Measurements from ENCODE around the gene APBB2.

The APBB2 gene

GRCh38 chr4:40960941-40961340 is 253.4 kb downstream of the APBB2 start:
- DNase-seq, result no peak

GRCh38 chr4:40957281-40957680 is 257.1 kb downstream of the APBB2 start:
- DNase-seq, result no peak

- no peak for DNase-seq
These were observed 257.6 kb downstream of the APBB2 start for GRCh38 chr4:40956721-40957255.

GRCh38 chr4:40954088-40954668 is 260.2 kb downstream of the APBB2 start:
- no peak for DNase-seq

GRCh38 chr4:40953283-40954087 is 260.9 kb downstream of the APBB2 start:
- DNase-seq, result no peak

- no peak for DNase-seq
These were observed 261.7 kb downstream of the APBB2 start for GRCh38 chr4:40952672-40953071.

GRCh38 chr4:40952217-40952616 is 262.1 kb downstream of the APBB2 start:
- no peak for DNase-seq

- no peak for DNase-seq
These were observed 263.3 kb downstream of the APBB2 start for GRCh38 chr4:40951026-40951425.

GRCh38 chr4:40949358-40950100 is 264.8 kb downstream of the APBB2 start:
- DNase-seq, result no peak

- DNase-seq, result no peak
These were observed 266.3 kb downstream of the APBB2 start for GRCh38 chr4:40948014-40948413.

GRCh38 chr4:40946652-40947051 is 267.7 kb downstream of the APBB2 start:
- no peak for DNase-seq

GRCh38 chr4:40940756-40941155 is 273.6 kb downstream of the APBB2 start:
- DNase-seq, result no peak

- no peak for DNase-seq
These were observed 274.0 kb downstream of the APBB2 start for GRCh38 chr4:40940317-40940741.

- DNase-seq, result no peak
These were observed 274.5 kb downstream of the APBB2 start for GRCh38 chr4:40939856-40940255.

- DNase-seq, result no peak
These were observed 276.0 kb downstream of the APBB2 start for GRCh38 chr4:40938337-40938736.

- no peak for DNase-seq
These were observed 277.1 kb downstream of the APBB2 start for GRCh38 chr4:40937140-40937725.

- DNase-seq, result no peak
These were observed 279.7 kb downstream of the APBB2 start for GRCh38 chr4:40934676-40935075.

GRCh38 chr4:40933272-40934053 is 280.9 kb downstream of the APBB2 start:
- no peak for DNase-seq

GRCh38 chr4:40931841-40932240 is 282.5 kb downstream of the APBB2 start:
- DNase-seq, result no peak

GRCh38 chr4:40931238-40931637 is 283.1 kb downstream of the APBB2 start:
- no peak for DNase-seq

- DNase-seq, result no peak
These were observed 287.3 kb downstream of the APBB2 start for GRCh38 chr4:40927074-40927473.

GRCh38 chr4:40924793-40925117 is 289.6 kb downstream of the APBB2 start:
- DNase-seq, result no peak
